HCEC 1CT (cell line): ENCODE data around the gene LDB3.

Experiments used
- DNase-seq: peaks from one replicate; pipeline ENCODE4 v3.0.0-alpha.2; 2017

Gene LDB3

DNA sequence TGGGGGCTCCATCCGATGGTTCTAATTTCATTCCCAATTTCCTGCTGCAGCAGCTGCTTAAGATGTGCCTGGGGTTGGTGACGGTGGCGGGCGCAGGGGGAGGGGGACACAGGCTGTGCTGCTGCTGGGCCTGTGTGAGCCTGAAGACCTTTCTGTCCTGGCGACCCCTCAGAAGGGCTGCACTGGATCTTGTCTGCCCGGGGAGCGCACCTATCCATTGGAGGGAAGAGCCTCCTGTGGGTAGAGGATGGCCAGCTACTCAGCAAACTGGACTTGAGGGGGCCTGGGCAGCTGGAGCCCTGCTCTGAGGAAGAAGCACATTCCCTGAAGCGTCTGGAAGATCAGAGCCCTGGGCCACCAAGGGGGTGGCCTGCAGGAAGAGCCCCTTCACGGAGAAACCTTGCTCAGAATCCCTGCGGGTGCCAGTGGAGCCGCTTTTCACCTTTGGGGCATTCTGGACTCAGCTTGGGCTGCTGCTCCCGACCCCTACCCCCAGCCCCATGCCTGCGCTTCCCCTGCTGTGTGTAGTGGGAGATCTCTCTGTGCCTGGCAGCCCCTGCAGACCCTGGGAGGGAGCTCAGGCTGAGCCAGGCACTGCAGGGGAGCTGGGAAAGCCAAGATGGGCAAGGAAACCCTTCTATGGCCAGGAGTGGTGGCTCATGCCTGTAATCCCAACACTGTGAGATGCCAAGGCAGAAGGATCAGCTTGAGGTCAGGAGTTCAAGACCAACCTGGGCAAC is 17.8 kb downstream of the LDB3 start:
- DNase-seq = no peak

DNA sequence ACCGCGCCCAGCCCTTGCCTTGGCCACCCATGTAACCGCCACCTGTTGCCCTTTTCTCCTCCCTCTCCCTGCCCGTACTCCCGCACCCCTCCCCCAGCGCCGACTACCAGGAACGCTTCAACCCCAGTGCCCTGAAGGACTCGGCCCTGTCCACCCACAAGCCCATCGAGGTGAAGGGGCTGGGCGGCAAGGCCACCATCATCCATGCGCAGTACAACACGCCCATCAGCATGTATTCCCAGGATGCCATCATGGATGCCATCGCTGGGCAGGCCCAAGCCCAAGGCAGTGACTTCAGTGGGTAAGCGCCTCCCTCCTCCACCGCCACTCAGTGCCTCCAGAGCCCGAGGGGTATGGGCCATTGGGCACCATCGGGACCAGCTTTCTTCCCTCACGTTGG is 18.7 kb downstream of the LDB3 start:
- DNase-seq = no peak

DNA sequence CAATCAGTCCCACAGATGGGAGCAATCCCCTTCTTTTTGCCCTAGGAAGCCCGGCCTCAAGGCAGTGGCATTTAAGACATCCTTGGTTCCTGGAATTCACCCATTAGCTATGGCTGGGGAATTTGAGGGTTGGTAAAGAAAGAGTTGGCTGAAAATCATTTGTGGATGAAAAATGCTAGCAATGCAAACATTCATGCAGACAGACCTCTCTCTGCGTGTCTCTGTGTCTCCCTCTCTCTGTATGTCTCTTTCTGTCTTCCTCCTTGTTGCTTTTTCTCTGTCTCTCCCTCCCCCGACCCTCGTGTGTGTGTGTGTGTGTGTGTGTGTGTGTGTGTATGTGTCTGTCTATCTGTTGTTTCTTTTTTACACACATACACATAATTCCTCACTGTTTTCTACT is 19.4 kb downstream of the LDB3 start:
- peak; percentile 16 for DNase-seq

DNA sequence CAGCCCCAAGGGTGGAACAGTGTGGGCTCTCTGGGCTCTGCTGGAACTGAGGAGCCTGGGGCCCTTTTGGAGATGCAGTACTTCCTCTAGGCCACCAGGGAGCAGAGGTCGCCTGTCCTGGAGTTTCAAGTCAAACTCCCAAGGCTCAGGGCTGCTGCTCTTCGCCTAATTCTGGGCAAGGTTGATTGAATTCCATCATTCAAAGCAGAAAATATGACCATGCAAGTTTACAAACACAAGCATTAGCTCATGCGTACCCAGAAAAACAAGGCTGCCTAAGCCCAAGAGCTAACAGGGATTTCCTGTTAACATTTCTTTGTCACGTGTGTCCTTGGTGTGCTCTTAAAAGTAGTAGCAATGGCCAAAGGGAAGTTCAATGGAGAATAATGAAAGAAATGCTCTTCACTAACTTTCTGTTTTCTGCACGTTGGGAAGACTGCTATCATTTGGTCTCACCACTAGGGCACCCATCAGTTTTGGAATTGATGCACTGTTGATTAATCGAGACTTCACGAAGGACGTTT is 20.1 kb downstream of the LDB3 start:
- DNase-seq = peak; percentile 65

DNA sequence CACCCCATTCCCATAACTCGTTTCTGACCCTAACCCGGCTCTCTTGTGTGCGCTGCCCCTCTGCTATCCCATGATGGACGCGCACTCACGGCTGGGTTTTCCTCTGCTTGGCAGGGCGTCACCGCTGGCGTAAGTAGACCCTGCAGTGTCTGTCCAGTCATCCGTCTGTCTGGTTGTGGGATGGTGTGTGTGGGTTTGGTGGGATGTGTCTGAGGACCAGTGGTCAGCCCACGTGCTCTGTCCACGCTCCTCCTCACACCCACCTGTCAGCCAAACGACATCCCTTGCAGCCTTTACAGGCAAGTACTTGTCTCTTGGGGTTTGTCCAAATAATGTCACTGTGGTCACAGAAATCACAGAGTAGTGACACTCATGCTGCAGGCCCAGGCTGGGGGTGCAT is 20.8 kb downstream of the LDB3 start:
- DNase-seq = no peak

DNA sequence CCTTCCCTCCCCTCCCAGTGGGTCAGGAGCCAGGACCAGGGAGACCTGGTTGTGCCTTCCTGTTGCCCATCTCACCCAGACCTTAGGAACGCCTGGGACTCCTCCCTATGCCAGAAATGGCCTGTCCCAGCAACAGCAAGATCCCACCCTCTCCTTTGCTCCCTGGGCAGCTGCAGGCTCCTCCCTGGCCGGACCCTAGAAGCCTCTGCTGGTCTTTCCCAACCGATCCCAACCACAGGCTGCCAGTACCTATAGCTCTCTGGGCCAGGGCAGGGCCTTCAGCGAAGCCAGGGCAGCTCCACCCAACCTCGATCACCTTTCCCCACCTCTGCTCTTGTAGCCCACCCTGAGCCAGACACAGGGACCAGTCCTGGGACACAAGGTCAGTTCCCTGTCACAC is 21.9 kb downstream of the LDB3 start:
- no peak for DNase-seq

DNA sequence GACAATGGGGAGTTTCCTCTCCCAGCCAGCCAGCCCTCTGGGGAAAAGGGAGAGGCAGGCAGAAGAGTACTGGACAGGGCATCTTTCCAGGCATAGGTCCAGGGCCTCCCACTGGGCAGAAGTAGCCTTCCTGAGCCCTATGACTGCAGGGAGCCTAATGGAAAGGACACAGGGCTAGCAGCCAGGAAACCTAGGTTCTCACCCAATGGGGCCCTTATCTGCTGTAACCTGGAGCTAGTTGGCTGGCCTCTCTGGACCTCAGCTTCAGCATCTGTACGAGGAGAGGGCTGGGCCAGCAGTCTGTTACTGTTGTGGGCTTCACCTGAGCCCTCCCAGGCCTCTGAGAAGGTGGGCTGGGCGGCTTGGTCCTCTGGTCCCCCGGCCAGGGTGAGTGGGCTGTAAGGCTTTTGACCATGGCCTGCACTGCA is 22.4 kb downstream of the LDB3 start:
- no peak for DNase-seq

DNA sequence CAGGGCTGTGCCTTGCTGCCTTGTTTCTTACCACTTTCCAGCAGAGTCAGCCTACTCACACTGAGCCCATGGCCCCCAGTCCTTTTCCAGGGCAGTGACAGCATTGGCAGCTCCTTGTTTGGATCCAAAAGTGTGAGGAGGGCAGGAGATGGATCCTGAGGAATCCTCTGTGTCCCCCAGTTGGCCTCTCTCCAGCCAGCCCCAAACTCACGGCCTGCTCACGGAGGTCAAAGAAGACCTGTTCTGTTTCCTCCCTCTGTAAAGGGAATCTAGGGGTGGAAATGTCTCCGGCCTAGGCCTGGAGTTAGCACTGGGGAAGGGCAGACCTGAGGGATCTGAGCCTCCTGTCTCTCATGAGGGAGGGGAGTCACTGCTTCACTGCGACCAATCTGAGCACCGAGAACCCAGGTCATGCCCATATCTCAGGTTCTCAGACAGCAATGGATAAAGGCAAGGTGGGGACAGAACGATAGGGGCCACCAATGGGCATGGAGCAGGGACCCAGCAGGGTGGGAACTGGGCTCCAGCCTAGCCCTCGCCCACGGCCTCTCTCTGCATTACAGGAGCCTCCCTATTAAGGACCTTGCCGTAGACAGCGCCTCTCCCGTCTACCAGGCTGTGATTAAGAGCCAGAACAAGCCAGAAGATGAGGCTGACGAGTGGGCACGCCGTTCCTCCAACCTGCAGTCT is 23.2 kb downstream of the LDB3 start:
- DNase-seq = no peak

DNA sequence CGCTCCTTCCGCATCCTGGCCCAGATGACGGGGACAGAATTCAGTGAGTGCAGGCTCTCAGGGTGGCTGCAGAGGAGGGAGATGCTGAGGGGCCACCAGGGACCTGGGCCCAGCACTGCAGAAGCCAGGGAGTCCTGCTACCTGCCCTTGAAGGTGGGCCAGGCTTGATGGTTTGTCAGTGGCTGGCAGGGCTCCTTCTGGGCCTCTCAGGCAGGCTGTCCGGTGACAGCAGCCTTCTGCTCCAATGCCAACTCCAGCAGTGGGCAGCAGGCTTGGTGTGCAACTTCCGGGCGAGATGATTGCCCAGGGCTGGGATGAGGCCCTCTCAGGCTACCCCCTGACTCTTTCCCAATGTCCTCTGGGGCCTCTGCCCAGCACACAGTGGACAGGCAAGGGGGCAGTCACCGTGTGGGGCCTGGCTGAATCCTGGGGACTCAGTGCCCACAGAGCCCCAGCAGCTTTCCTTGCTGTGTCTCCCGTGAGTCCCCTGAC is 23.8 kb downstream of the LDB3 start:
- DNase-seq = no peak

DNA sequence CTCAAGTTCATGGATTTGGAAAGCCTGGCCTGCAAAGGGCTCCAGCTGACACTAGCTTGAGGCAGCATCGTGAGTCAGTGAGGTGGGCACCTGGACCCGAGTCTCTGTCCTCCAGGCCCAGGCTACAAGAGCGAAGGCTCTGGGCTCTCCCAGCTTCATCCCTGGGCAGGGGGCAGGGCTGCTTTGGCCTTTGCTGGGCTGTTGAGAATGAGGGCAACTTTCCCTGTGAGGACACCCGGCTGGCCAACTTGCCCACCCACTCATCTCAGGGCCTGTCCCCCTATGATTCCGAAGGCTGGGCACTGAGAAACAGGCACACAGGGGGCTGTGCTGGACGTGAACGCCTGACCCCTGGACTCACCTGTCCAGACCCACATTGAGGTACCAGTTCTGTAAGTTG is 24.4 kb downstream of the LDB3 start:
- no peak for DNase-seq

DNA sequence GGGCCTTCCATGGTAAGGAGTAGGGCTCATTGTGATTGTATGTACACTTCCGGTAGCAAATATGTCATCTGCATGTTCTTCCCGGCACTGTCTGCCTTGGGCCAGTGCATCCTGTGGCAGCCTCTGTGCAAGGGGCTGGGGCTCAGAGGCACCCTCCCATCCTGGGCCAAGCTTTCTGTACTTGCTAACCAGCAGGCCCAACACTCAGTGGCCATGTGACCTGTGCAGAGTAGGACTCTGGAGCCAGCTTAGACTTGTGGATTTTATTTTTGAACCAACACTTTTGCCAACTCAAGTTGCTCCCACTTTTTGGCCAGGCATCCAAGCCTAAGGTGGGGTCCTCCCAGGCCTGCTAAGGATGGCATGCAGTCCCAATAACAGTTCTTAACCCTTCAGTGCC is 25.0 kb downstream of the LDB3 start:
- no peak for DNase-seq

DNA sequence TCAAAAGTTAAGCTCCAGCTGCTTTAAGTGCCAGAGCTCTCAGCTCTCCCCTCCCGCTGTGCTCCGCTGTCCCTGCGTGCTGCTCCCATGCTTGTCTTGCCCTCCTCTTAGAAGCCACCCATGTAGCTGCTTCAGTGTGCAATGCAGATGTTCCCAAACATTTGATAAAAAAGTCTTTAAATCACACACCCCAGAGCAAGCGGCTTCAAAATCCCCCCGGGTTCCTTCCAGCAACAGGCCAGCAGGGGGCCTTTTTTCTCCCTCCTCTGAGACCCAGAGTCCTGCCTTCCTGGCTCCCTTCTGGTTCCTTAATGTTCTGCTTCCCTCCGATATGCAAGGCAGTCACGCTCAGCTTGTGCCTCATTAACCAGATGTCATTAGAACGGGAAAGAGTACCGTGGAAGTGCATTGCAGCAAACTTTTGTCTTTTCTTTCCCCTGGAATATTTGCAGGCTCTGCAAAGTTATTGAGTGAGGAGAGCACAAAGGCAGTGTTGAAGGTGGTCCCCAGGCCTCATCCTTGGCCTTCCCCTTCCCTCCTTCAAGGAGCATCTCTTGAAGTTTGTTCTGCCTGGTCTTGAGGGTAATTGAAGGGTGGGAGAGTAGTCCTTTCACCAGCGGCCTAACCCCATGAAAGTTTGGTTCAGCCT is 25.5 kb downstream of the LDB3 start:
- peak; percentile 58 for DNase-seq

DNA sequence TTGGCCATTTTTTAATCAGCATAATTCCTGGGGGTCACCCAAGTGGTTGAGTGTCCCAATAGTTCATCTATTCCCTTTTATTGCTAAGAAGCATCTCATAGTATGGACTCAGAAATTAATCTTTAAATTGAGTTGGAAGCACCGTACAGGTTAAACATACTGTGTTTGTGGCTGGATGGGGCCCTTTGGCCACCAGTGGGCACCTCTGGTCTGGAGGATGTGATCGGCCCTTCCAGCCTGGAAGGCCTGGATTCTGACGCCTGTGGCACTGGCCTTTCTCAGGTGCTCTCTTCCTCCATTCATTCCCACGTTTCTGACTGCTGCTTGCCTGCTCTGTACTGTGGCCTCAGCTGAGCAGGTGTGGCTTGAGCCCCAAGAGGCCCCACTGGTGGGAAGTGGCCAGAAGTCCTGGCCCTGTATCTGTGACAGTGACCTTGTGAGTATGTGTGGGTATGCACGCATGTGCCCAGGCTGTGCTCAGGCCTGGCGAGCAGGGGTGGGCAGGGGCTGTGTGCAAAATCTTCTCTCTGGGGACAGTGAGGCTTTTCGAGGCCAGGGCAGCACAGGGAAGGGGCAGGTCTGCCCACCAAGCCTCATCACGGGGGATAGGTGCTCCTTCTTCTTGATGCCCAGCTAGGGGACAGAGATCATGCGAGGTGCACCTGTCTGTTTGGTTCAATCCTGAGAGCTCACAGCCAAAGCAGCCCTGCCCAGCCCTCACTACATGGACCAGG is 30.1 kb downstream of the LDB3 start:
- no peak for DNase-seq

DNA sequence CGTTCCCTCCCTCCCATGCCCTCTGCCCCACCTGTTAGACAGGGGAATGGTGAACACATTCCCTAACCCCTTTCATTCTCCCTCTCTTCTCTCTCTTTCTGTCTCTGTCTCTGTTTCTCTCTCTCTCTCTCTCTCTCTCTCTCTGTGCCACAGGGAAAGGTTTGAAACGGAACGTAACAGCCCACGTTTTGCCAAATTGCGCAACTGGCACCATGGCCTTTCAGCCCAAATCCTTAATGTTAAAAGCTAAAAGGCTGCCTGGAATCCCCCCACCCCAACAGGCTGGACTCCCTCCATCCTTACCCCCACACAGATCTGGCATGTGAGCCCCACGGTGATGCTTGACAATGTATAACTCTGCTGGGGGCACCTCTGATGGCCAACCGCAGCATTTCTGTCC is 30.8 kb downstream of the LDB3 start:
- DNase-seq = no peak

DNA sequence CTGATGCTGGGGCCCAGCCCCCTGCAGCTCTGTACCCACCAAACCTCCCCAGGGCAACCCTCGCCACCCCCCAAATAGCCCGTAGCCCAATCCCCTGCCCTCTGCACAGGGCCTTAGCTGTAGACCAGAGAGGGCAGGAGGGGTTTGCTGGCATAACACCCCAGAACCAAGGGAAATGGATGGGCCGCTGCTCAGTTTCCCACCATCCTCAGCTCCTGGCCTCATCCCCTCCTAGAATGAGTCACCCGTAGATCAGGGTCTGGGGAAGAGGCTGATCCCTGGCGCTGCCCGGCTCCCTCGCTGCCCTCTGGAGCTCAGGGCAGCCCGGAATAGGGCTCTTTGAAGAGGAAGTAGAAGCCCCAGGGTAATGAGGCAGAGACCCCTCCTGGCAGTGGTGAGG is 31.2 kb downstream of the LDB3 start:
- no peak for DNase-seq

DNA sequence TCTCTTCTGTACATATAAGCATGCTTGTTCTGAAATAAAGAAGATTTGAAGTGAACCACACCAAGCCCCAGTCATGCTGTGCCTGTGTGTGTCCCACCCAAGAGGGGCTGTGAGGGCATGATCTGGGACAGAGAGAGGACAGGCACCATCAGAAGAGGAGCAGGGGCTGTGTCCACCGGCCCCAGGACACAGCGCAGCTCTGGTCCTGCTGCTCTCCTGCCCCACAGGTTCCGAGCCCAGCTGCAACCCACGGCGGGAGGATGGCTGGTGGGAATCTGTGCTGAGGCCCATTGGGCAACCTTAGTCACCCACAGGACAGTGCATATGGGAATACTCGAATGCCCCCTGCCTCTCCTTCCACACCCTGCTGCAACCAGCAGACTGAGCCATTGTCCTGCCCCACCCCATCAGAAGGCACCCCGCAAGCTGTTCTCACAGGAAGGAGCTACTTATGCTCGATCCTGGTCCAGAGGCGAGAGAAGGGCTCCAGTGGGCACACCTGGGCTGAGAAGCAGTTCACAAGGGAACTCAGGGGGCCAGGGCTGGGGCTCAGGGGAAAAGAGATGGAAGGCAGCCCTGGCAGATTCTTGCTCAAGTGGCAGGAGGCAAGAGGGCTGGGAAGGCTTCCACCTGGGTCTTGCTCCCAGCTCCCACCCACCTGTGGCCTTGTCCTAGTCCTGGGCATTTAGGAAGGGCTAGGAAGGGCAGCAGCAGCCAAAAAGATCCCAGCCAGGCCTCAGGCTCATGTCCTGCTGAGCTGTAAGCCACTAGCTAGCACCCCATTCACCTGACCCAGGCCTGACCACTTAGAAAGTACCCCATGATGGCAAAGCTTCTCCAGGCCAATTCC is 31.9 kb downstream of the LDB3 start:
- no peak for DNase-seq

DNA sequence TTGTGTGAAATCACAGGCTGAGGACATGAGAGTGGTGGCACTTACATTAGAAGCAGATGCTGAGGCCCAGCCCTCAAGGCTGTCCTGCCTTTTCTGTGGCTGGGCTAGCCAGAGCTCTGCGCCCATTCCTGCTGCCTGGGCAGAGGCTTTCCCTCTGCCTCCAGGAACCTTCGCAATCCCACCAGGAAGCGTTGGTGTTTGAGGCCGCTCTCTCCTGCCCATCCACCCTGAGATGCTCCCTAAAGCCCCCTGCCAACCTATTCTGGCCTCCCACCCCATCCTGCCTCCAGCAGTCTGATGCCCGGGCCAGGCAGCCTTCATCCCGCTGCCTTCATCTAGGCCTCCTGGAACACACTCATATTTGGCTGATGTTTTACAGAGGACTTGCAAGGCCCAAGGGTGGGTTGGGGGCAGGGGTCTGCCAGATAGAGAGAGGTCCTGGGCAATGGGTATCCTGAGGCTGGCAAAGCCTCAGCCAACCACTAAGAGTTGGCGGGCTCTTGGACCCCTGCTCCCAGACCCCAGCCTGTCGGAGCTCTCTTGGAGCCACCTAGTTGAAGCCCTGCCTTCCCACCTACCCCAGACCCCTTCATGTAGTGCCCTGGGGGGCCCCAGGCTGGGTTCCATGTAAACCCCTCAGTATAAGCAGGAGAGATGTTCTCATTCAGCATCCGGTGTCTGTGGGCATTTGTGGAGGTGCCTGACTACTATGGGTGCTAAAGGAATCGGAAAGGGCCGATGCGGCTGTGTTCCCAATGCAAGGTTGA is 32.7 kb downstream of the LDB3 start:
- DNase-seq = no peak

DNA sequence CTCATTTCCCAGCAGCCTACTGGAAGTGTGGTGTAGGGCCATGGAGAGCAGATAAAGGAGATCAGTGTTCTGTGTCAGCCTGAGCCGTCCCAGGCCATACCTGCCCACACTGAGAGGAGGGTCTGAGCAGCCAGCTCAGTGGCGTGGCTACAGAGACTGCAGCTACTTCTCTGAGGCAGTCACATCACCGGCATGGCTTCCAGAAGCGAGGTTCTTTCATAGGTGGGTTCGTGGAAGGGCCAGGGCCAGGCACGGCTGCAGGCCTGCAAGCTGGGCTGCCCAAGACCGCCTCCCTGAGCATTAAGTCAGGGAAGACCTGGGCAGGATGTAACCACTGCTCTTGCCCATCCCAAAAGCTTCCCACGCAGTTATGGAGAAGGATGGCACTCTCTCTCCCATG is 34.9 kb downstream of the LDB3 start:
- no peak for DNase-seq

DNA sequence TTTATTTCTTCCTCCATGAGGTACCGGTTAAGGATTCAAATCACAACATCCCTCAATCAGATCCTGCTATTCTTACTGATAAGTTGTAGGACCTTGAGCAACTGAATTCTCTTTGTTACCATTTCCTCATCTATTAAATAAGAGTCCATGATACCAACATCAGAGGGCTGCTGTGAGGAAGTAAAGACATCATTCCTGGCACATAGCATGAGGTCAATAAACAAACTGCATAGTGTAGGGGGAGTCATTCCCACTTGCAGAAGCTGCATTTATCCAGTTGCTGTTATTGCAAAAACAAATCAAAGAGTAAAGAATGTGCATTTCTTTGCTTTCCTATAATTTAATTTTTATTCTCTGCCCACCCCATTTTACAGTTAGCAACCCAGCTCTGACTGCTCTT is 36.8 kb downstream of the LDB3 start:
- DNase-seq = no peak

DNA sequence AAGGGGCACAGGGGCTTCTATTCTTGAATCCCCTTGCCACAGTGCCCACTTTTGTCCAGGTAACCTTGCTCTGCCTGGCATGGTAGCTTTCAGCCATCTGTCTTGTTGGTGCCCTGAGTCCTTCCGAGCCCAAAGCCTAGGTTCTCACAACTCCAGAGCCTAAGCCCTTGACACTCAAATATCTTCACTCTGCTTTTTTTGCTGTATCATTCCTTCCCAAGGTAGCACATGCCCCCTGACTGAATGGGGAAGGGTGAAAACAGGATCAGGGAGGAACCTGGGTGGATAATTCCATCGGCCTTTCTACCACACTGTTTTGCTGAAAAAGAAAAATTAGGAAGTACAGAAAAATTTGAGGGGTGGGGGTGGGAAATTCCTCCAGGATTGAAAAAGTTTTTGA is 37.6 kb downstream of the LDB3 start:
- DNase-seq = no peak

DNA sequence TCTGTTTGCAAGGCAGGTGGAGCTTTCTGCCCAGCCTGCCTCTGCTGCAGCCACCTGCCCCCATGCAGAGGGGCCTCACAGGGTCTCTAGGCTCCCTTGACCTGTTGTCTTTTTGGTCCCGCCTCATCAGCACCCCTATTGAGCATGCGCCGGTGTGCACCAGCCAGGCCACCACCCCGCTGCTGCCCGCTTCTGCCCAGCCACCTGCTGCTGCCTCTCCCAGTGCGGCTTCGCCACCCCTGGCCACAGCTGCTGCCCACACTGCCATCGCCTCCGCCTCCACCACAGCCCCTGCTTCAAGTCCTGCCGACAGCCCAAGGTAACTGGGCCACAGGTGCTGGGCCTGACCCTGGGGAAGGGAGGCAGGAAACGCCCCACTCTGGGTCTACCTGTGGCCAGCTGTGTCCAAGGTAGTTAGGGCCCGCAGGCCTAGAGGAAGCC is 38.1 kb downstream of the LDB3 start:
- no peak for DNase-seq
